Non-pigmented ciliary epithelial cell (primary cell): ENCODE data around the gene DRC7.

Source experiments
- DNase-seq: peaks from one replicate; pipeline ENCODE4 v3.0.0-alpha.2; 2010; ENCODE audit warnings: low read depth

DRC7 gene

DNA sequence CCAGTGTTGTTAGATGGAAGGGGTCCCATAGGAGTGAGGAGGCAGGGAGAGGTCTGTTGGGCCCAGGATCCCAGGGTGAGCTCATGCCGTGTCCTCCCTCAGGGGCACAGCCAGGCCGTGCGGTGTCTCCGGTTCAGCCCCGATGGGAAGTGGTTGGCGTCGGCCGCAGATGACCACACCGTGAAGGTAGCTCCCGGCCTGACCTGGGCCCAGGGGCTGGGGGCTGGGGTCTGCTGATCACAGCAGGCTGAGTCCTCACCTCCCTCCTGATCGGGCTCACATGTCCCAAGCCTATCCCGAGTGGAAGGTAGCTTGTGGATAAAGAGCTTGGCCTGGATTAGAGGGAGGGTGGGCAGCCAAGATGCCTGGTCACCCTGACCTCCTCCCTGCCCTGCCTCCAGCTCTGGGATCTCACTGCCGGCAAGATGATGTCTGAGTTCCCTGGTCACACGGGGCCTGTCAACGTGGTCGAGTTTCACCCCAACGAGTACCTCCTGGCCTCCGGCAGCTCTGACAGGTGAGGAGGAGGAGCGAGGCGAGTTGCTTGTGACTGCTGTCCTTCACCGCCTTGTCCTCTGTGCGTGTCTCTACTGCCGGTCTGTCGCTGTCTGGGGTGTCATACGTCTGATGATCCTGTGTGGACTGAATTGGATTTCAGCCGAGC lies 57.1 kb downstream of the DRC7 start:
- DNase-seq: no peak

DNA sequence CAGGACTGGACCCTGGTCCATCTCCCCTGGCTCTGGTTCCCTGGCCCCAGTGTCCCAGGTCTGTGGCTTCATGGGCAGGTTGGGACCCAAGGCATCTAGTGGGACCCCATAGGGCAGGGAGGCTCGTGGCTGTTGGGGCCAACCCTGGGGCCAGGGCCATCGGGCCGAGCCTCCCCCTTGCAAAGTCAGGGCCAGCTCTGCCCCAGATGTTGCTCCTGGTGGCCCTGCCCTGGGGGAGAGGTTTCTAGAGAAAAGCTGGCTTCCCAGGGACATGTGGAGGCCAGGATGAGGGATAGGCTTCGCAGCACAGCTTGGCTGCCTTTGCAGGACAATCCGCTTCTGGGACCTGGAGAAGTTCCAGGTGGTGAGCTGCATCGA lies 57.6 kb downstream of the DRC7 start:
- DNase-seq: no peak

DNA sequence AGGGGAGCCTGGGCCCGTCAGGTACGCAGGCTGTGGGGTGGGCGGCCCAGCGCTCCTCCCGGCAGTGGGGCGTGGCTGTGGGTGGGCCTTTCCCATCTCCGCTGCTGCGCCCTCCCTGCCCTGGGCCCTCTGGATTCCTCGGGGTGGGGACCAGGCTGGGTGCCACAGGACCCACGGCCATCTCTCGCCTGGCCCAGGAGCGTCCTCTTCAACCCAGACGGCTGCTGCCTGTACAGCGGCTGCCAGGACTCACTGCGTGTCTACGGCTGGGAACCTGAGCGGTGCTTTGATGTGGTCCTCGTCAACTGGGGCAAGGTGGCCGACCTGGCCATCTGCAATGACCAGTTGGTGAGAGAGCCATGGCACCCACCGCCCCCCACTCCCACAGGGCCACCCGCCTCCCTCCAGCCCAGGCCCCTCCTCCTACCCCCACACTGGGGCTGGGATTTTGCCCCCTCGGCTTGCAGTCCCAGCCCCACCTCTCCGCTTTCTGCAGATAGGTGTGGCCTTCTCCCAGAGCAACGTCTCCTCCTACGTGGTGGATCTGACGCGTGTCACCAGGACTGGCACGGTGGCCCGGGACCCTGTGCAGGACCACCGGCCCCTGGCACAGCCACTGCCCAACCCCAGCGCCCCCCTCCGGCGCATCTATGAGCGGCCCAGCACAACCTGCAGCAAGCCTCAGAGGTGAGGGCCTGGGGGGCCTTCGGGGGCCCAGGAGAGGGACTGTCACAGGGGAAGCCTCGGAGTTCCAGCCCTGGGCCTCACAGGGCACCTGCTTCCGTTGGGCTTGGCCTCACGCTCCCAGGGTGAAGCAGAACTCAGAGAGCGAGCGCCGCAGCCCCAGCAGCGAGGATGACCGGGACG lies 58.2 kb downstream of the DRC7 start:
- no peak for DNase-seq

DNA sequence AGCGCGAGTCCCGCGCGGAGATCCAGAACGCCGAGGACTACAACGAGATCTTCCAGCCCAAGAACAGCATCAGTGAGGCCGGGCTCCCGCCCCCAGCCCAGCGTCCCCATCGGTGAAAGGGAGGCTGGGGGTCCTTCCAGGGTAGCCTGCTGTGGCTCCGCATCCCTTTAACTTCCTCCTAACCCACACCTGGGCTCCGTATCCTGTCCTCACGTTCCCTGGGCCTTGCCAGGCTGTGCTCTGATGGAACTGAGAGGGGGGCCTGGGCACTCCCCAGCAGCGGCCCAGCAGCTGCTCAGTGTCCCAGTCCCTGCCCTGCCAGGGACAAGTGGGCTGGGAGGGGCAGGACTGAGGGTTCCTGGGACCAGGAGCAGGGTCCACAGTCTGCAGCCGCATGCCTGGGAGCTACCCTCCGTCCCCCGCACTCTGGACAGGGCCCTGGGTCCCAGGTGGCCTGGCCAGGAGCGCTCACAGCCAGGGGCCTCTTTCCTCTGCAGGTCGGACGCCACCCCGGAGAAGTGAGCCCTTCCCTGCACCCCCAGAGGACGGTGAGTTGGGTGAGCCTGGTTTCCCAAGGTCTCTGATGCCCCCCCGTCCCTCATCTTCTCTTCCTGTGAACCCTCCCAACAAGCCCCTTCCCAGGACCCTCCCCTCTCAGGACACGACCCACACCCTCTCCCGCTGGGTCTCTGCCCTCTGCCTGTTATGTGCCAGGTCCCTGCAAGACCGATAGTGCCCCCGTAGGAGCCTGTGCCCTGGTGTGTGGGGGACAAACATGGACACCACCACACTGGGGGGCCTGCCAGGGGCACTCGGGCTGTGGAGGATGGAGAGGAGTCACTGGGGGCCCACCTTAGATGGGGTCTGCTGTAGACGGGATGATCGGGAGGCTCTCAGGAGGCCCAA lies 59.1 kb downstream of the DRC7 start:
- DNase-seq: no peak

DNA sequence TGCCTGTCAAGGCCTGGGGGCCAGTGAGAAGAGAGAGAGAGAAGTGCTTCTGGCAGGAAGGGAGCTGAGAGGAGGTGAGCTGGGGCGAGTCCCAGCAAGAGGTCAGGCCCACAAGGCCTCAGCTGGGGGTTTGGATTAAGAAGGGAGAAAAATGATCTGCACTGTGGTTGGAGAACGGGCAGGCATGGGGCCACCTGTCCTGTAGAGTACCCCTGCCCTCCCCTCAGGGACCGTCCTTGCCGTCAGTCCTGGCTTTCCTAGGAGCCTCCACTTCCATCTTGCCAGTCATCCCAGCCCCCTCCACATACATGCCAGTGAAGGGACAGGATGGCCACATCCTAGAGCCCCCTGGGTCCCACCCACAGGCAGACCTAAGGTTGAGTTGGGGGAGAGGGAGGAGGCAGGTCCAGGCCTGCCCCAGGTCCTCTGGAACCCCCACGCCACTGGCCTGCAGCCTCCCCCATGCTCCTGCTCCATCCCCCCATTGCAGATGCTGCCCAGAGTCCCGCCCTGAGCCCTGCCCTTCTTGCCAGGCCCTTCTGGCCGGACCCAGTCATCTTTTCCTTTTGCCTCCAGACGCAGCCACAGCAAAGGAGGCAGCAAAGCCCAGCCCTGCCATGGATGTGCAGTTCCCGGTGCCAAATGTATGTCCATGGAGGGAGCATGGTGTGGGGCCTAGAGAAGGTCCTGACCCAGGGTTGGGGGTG lies 59.9 kb downstream of the DRC7 start:
- no peak for DNase-seq

DNA sequence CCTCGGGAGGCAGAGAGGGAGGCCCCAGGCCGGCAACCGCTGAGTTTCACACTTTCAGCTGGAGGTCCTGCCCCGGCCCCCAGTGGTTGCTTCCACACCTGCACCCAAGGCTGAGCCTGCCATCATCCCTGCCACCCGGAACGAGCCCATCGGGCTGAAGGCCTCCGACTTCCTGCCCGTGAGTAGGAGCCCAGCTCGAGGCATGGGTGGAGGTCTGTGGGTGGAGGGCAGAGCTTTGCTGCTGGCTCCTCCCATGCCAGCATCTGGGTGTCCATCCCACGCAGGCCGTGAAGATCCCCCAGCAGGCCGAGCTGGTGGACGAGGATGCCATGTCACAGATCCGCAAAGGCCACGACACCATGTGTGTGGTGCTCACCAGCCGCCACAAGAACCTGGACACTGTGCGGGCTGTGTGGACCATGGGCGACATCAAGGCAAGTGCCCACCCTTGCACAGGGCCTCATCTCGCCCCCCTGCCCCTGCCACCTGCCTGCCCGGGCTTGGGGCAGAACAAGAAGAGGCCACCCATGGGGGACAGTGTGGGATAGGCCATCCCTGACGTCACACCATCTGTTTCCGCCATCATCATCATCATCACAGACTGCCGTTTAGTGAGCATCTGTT lies 60.6 kb downstream of the DRC7 start:
- DNase-seq: no peak

DNA sequence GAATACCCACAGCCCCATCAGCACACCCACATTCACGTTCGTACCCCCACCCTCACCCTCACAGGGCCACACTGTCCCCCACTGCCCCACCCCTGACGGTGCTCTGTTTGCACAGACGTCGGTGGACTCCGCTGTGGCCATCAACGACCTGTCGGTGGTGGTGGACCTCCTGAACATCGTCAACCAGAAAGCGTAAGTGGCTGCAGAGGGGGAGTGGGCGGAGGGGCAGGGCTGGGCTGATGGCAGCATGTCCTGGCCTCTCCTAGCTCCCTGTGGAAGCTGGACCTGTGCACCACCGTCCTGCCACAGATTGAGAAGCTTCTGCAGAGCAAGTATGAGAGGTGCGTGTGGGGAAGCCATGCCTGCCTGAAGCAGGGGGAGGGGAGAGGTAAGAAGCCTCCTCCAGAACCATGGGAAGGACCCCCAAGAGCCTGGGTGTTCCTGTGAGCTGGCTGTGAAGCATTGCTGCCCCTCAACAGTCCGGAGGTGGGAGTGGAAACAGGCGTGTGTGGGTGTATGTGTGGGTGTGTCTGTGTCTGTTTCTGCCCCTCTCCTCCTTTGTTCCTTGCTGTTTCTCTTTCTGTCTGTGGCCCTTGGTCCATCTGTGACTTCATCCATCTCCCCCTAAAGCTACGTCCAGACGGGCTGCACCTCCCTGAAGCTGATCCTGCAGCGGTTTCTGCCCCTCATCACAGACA lies 61.3 kb downstream of the DRC7 start:
- no peak for DNase-seq

DNA sequence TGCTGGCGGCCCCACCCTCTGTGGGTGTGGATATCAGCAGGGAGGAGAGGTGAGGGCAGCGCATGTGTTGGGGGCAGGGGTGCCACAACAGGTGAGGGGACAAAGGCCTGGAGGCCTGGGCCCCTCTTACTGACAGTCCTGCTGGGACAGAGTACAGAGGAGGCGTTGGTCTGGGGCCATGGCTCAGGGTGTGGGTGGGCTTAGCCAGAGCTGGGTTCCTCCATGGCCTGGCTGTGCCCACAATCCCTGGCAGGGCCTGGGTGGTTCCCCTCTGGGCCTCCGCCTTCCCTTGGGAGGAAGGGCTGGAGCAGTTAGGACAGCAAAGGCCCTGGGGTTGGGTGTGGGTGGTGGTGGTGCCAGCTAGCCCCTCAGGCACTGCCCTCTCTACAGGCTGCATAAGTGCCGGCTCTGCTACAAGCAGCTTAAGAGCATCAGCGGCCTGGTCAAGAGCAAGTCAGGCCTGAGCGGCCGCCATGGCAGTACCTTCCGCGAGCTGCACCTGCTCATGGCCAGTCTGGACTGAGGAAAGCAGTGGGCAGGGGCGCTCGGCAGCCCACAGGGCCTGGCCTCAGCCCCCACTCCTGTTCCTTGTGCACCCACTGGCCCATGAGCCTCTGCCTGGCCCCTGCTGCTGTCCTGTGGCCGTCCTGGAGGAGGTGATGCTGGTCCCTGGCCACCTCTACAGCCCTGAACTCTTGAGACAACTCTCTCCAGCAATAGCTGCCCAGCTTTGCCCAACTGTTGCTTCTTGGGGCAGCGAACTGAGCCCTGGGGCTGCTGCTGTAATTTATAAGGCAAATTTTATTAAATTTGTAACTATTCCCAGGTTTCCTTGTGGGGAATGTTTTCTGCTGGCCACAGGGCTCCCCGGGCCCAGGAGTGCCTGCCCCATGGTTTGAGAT lies 62.1 kb downstream of the DRC7 start:
- no peak for DNase-seq

DNA sequence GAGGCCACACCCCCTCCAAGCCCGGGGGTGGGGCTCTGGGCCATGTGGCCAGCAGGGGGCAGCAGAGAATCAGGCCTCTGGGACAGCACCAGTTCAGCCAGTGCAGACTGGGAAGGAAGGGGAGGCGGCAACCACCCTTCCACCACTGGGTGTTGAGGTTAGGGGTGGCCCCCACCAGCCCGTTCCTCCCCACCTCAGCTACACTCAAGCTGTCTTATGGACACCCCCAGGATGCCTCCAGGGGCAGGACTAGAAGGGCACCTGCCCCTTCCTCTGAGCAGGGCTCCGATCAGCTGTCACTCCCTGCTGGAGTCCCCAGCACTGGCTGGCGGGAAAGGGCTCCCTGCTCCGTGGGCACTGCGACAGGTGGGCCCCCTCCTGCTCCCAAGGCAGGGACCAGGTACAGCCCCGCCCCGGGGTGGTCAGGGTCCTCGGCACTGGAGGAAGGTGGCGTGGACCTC lies 62.8 kb downstream of the DRC7 start:
- no peak for DNase-seq

DNA sequence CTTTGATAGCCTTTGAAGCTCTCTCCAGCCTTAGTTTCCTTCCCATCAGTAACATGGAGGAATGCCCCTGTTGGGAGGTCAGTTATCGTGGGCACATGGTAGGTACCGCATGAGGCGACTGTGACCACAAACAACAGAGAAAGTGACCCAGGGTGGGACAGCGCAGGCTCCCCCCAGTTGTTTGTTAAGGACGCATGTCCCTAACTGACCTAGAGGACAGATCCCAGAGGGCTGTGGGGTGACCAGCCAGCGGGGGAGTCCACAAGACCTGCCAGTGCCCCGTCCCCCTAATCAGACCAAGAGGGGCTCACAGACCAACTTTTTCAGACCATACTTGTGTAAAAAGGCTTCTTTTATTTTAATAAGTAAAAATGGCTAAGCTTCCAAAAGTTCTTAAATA lies 63.3 kb downstream of the DRC7 start:
- no peak for DNase-seq

DNA sequence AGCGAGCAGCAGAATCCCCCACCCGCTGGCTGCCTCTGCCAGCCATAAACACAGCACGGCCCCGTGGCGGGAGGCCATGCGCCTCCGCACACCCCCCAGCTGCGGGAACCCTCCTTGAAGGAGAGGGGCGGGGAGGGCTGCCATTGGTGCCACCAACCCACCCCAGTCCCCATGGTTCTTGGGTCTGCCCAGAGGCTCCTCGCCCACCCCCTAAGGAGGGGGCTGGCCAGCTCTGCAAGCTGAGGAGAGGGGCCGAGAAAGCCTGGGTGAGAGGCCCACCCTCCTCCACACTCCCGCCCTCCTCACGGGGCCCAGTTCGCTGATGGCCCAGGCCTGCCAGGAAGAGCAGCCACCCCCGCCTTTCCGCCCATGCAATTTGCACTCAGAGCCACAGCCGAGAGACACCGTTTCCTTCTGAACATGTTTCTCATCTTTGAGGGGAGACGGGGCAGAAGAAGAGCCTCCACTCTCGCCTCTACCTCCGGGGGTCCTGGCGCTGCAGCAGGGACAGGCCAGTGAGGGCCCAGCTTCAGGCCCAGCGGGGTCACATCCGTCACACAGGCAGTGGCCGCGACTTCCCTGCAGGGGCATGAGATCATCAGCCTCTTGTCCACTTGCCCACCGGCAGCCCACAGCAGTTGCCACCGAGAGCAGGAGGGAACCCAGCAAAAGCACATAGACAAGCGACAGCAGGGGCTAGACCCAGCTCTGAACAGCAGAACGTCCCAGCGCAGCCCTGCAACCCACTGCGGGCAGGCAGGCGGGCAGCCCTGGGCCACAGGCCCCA lies 63.9 kb downstream of the DRC7 start:
- DNase-seq: no peak

DNA sequence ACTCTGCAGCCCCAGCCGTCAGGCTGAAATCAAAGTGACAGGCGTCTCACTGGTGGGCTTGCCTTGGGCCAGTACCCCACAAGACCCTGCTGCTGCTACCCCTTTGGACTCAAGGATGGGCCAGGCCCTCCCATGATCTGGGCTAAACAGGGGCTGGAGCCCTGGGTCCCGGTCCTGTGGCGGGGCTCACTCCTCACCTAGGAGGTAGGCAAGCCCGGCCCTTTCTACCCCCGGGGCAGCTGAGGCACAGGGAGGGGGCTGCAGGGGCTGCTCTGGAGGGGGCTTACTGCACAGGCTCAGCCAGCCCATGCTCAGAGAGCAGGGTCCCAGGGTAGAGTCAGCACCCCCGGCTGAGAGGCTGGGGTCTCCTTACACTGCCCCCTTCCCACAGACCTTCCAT lies 64.5 kb downstream of the DRC7 start:
- DNase-seq: no peak

DNA sequence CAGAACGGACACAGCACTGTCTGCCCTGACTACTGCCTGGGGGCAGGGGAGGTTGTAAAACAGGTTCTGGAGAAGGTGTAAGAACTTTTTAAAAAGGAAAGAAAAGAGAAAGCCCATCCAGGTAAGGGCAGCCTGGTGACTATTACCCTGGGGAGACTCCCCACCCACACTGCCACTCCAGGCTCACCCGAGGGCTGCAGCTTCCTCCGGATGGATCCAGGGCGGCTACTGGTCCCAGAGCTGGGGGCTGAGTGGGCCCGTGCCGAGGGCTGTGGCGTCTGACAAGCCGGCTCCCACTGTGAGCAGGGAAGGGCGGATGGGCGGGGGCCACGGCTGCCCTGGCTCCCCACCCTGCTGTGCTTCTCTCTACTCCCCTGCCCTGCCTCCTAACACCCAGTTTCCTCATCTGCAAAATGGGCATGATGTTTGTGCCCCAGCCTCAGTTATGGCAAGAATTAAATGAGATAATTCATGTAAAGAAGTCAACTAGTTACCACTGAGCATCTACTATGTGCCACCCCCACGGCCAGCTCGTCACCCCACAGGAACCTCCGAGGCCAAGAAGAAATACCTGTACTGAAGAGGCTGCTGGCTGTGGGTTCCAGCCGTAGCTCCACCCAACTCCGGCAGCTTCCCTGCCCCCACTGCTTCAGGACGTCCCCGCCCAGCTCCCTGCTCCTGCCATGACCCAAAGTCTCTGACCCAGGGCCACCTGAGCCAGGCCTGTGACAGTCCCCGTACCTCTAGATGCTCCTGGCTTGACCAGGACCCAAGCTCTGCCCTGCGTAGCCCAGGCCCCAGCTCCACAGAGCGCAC lies 65.1 kb downstream of the DRC7 start:
- no peak for DNase-seq

DNA sequence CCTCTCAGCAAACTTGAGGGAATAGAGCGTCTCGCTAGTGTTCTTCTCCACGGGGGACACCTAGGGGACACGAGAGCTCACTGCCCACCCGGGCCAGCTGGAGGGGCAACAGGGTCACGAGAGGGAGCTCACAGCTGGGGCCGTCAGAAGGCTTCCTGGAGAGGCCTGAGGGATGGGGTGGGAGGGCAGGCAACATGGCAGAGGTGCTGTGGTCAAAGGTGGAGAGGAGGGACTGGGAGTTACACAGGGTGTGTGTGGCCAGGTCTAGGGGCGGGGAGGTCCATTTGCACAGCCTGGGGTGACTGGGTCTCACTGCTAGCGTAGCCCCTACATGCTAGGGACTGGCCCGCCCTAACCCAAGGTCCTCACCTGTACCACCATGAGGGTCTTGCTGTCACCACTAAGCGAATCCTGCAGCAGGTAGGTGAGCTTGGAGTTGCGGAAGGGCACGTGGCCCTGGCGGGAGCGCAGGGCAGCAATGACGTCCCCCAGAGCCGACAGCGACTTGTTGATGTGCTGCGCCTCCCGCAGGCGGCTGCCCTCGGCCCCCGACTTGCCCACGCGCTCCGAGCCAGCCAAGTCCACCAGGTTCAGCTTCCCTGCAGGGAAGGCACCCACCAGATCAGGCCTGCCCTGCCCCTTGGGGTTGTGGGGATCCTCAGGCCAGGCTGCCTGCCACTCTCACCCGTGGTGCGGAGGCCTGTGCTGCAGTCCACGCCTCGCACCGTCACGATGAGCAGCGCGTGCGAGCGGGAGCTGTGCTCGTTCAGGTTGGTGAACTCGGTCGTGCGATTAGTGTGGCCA lies 66.0 kb downstream of the DRC7 start:
- DNase-seq: no peak

DNA sequence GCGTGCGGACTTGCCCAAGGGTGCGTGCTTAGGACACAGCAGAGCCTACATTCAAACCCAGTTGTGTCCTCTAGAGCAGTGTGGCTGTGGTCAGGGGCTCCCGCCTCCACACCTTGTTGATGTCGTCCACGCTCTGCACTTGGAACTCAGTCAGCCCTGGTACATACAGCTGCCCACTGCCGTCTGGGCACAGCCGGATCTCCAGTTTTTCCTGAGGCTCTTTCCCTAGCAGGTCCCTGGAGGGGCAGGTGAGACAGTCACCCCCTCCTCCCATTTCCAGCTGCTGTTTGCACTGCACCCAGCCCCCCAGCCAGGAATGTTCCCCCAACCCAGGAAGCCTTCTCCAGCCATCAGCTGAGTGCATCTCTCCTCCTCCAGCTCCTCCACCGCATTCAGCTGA lies 66.7 kb downstream of the DRC7 start:
- no peak for DNase-seq

DNA sequence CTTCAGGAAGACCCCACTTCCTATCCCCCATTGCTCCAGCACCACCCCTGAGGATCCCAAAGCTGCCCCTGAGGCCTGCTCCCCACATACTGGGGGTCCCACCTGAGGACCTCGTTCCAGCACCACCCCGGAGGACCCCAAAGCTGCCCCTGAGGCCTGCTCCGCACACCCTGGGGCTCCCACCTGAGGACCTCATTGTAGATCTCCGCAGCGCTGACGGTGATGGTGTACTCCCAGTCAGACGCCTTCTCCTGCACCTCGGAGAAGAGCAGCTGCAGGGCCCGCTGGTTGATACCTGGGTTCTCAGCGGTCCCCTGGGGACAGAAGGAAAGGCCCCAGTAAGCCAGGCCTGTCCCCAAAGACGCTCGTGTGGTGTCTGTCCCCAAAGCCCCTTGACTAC lies 67.4 kb downstream of the DRC7 start:
- no peak for DNase-seq

DNA sequence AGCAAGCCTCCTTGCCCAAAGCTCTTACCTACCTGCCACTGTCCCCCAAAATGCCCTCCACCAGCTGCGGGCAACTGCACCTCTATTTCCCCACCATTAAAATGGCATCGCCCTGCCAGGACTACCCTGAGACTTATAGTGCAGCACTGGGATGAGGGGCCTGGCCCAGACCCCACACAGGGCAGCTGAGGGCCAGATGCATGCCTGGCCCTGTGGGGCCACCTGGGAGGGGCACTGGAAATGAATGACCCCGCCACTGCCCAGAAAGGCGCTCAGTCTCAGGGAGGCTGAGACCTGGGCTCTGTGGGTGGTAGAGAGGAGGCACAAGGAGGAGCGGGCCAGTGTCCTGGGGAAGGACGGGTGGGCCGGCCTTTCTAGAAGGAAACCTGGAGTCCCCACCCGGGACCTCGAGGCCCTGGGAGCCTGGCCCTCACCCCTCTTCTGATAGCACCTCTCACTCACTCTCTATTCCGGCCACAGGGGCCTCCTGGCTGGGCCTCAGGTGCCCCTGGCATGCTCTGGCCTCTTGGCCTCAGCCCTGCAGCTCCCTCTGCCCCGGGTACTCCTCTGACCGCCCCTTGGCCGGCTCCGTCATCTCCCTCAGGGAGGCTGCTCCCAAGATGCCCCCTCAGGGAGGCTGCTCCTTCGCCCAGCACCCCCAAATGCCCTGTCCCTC lies 67.9 kb downstream of the DRC7 start:
- no peak for DNase-seq
